ENCODE results near the gene MPST.

GRCh38 chr22:37028692-37029674 is 9.4 kb downstream of the MPST start:
- TF ChIP-seq CTCF (optimal IDR thresholded peaks at IDR 0.05 in 1 of 3, IDR thresholded peaks at IDR 0.05 in 1 of 3, conservative IDR thresholded peaks at IDR 0.05 in 1 of 3; ENCODE audit: extremely low read depth in 1 of 3, insufficient read depth in 2 of 3, low read length in 3 of 3): no peak
- no peak for TF ChIP-seq EZH2 (IDR thresholded peaks at IDR 0.05; ENCODE audit: low read length)

All from keratinocyte (primary cell).